HCT116 (cell line): ENCODE results near the gene SART1. TPM values are rescaled to one million over a fixed set of nuclear protein-coding genes. Genes with fewer than 3 reads are reported as not detected.
"Not testable (repeated sequence)": the region's sequence is repeated elsewhere in the genome, so short reads cannot be mapped to it uniquely, and the experiment has no call there.

Source experiments
- ATAC-seq: fragments of 200-7000 bp; cut with Tn5 transposase; 2 replicates; pipeline ENCODE4 v1.9.1; 2020; ENCODE audit warnings: mild to moderate bottlenecking, moderate library complexity
- BruUV-seq: library from RNA; stranded (reverse); fragments of 400-500 nt; replicated peaks from 2 replicates; lab custom pipeline; 2021; lab: Mats Ljungman, UMichigan
- CTCF ChIA-PET: fragments of 300-600 bp; sonication (Branson Sonifier 250); formaldehyde crosslinking; loops from one replicate; lab custom pipeline; 2021; ENCODE audit warnings: antibody characterized with exemption; lab: Charles Lee
- POLR2A ChIA-PET: fragments of 300-600, 350-600 bp; sonication (Branson Sonifier 250); formaldehyde crosslinking; loops from one replicate; lab custom pipeline; 2021; ENCODE audit warnings: antibody characterized with exemption; lab: Charles Lee
- RAD21 ChIA-PET, 2 experiments: fragments of 300-600 bp; sonication (Branson Sonifier 250); formaldehyde crosslinking; loops; one replicate each; lab custom pipeline; 2023; ENCODE audit warnings: low total read pairs in 2 of 2; ENCODE audit not compliant: uncharacterized antibody in 2 of 2, unreplicated experiment in 2 of 2, low non-redundant PET in 1 of 2; lab: Charles Lee
- DNase-seq: peaks from one replicate; pipeline ENCODE4 v3.0.0-alpha.2; 2010; ENCODE audit warnings: low read depth, low spot score
- H2AFZ ChIP-seq: fragments of 200-600 bp; shearing (Covaris generic), sonication (generic); 2 replicates; pipeline ENCODE4 v1.6.1; 2017; ENCODE audit warnings: low read depth, mixed run types, mixed read lengths, antibody characterized with exemption, low read length; ENCODE audit not compliant: poor library complexity, severe bottlenecking
- H3K27ac ChIP-seq: 2 replicates; pipeline ENCODE4 v1.5.1; 2012; ENCODE audit warnings: low read depth, low read length
- H3K27me3 ChIP-seq: fragments of 200-600 bp; sonication (generic); 2 replicates; pipeline ENCODE4 v1.6.1; 2016; ENCODE audit warnings: mixed run types, low read length, mixed read lengths; ENCODE audit not compliant: insufficient read depth
- H3K36me3 ChIP-seq, 2 experiments: fragments of 200-500 bp in 1 of 2; fragments of 200-600 bp in 1 of 2; sonication (Bioruptor generic) in 1 of 2; sonication (generic) in 1 of 2; 2 replicates each; pipeline versions ENCODE4 v1.5.1 to v1.6.1; 2014 to 2016; ENCODE audit warnings: low read length in 2 of 2, inconsistent platforms in 1 of 2, mixed read lengths in 1 of 2, mixed run types in 1 of 2; ENCODE audit not compliant: insufficient read depth in 2 of 2, control insufficient read depth in 1 of 2
- H3K4me1 ChIP-seq, 2 experiments: fragments of 200-600 bp in 1 of 2; sonication (generic) in 1 of 2; 2 replicates each; pipeline versions ENCODE4 v1.5.1 to v1.6.1; 2012 to 2017; ENCODE audit warnings: low read length in 2 of 2, inconsistent platforms in 1 of 2, mild to moderate bottlenecking in 1 of 2, mixed read lengths in 1 of 2, mixed run types in 1 of 2, moderate library complexity in 1 of 2; ENCODE audit not compliant: insufficient read depth in 2 of 2, control insufficient read depth in 1 of 2
- H3K4me2 ChIP-seq: fragments of 200-600 bp; sonication (generic); 2 replicates; pipeline ENCODE4 v1.6.1; 2017; ENCODE audit warnings: mixed run types, low read length, mixed read lengths
- H3K4me3 ChIP-seq, 2 experiments: fragments of 200-600 bp in 1 of 2; sonication (generic) in 1 of 2; replicated peaks in 1 of 2; 2 replicates each; pipeline ENCODE4 v1.5.1; 2011 to 2016; ENCODE audit warnings: low read length in 2 of 2, control low read depth in 1 of 2, low read depth in 1 of 2, mild to moderate bottlenecking in 1 of 2, mixed read lengths in 1 of 2, mixed run types in 1 of 2
- H3K79me2 ChIP-seq: fragments of 200-600 bp; sonication (generic); 2 replicates; pipeline ENCODE4 v1.6.1; 2017; ENCODE audit warnings: mild to moderate bottlenecking, mixed run types, low read length, moderate library complexity, mixed read lengths; ENCODE audit not compliant: insufficient read depth
- H3K9ac ChIP-seq: fragments of 200-600 bp; sonication (generic); 2 replicates; pipeline ENCODE4 v1.6.1; 2016; ENCODE audit warnings: low read length, mixed read lengths
- H3K9me2 ChIP-seq: fragments of 200-600 bp; sonication (generic), shearing (Covaris generic); 2 replicates; pipeline ENCODE4 v1.6.1; 2017; ENCODE audit warnings: mixed run types, mild to moderate bottlenecking, moderate library complexity; ENCODE audit not compliant: insufficient read depth
- H3K9me3 ChIP-seq, 2 experiments: fragments of 200-500 bp in 1 of 2; fragments of 200-600 bp in 1 of 2; sonication (Bioruptor generic) in 1 of 2; sonication (generic) in 1 of 2; 2 replicates each; pipeline ENCODE4 v1.6.1; 2014 to 2017; ENCODE audit warnings: low read length in 2 of 2, mixed read lengths in 2 of 2, inconsistent platforms in 1 of 2, low read depth in 1 of 2, mild to moderate bottlenecking in 1 of 2, mixed run types in 1 of 2, moderate library complexity in 1 of 2; ENCODE audit not compliant: control insufficient read depth in 1 of 2, insufficient read depth in 1 of 2
- H4K20me1 ChIP-seq: fragments of 200-600 bp; sonication (generic), shearing (Covaris generic); 2 replicates; pipeline ENCODE4 v1.6.1; 2017; ENCODE audit warnings: mixed run types, mild to moderate bottlenecking, moderate library complexity; ENCODE audit not compliant: insufficient read depth
- CEBPB ChIP-seq: IDR thresholded peaks from 2 replicates; pipeline ENCODE4 v1.6.1; 2012; ENCODE audit warnings: low read depth
- EZH2 ChIP-seq: fragments of 200-600 bp; sonication (generic); IDR thresholded peaks from 2 replicates; pipeline ENCODE4 v1.6.1; 2017; ENCODE audit warnings: antibody characterized with exemption, mixed run types
- JUND ChIP-seq: IDR thresholded peaks from 2 replicates; pipeline ENCODE4 v1.6.1; 2012
- POLR2A ChIP-seq: IDR thresholded peaks from 2 replicates; pipeline ENCODE4 v1.7.0; 2011; ENCODE audit warnings: borderline replicate concordance; ENCODE audit not compliant: insufficient read depth, insufficient read length; ENCODE audit errors: extremely low read depth
- SP1 ChIP-seq: IDR thresholded peaks from 2 replicates; pipeline ENCODE4 v1.6.1; 2012; ENCODE audit warnings: low read depth
- SRF ChIP-seq: IDR thresholded peaks from 2 replicates; pipeline ENCODE4 v1.6.1; 2012; ENCODE audit warnings: low read depth
- YY1 ChIP-seq: IDR thresholded peaks from 2 replicates; pipeline ENCODE4 v1.6.1; 2011; ENCODE audit warnings: low read length, low read depth, moderate library complexity, mild to moderate bottlenecking; ENCODE audit not compliant: insufficient replicate concordance; ENCODE audit errors: extremely low read depth
- ZNF274 ChIP-seq: fragments of 200-500 bp; sonication (Bioruptor generic); IDR thresholded peaks from 2 replicates; pipeline ENCODE4 v1.6.1; 2014; ENCODE audit warnings: mild to moderate bottlenecking, low read depth, low read length, inconsistent platforms
- intact Hi-C: fragments of 100-400 bp; cut with micrococcal nuclease; formaldehyde crosslinking; loops from 2 replicates; pipeline ENCODE4 v1.10.0; 2022
- total RNA-seq: library from RNA; stranded (reverse); gene quantifications from one replicate; pipeline ENCODE4 v1.2.1, GENCODE V29; 2021; ENCODE audit not compliant: unreplicated experiment
- TF ChIP-seq, protein P1 (sequence below): IDR thresholded peaks from 2 replicates; pipeline ENCODE4 v1.6.1; 2012
- TF ChIP-seq, protein P2 (sequence below): IDR thresholded peaks from 2 replicates; pipeline ENCODE4 v1.6.1; 2012

SART1 gene
- total RNA-seq, 1 experiment from 2014 or later = 47.9 TPM

DNA sequence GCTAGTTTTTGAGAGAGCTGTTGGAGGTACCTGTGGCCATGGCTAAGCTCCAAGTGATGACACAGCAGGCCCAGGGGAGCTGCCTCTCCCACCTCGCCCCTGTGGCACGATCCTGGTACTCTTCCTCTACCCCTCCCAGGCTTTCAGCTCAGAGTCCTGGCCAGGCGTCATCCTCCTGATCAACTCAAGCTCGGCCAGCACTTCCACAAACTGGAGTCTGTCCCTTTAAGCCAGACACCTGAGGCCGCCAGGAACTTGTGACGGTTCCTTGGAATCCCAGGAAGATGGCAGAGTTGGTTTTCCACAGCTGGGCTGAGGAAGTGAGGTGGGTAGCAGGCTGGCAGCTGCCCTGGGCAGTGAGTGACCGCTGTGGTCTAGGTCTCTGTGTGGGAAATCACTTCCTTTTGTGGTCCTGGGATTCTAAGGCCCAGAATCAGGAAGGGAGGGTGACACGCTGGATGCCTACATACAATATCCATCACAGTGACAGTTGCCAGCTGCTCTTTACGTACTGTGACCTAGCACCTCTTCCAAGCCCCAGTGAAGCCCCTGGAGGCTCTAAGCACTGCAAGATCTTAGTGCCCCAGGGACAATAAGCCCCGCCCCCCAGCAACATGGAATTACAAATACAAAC, 47.1 kb downstream of the SART1 start:
- peaks cover 20% of the 10 kb centered on the region for H3K79me2 ChIP-seq
- no peaks in the 10 kb centered on the region for H4K20me1 ChIP-seq
- ChIA-PET POLR2A (interaction anchor here (1.1 kb wide), 2 partner anchors 59 to 119 kb away, joined by 4 read pairs; partner anchors contain the start of gene CCDC85B), RAD21 (no interaction called here), CTCF (interaction anchor here (0.6 to 1.3 kb wide), 2 partner anchors 14 to 149 kb away, joined by 3 to 5 read pairs; partner anchors contain the start of gene MUS81)
- intact Hi-C loops = no loop called here
- H3K27me3 ChIP-seq = no peaks in the 10 kb centered on the region
- peaks cover 11 to 21% of the 10 kb centered on the region in 2 experiments for H3K36me3 ChIP-seq
- H3K9me3 ChIP-seq = no peaks in the 10 kb centered on the region
- H2AFZ ChIP-seq = no peak overlapping the region
- no peaks in the 10 kb centered on the region for H3K9me2 ChIP-seq
- peak overlapping the region; percentile 46 for H3K27ac ChIP-seq
- no TSS peak for BruUV-seq
- ATAC-seq = no peak
- peak overlapping the region; percentile 11 for H3K9ac ChIP-seq
- peaks cover 52 to 90% of the 10 kb centered on the region in 2 experiments for H3K4me1 ChIP-seq
- no peak for DNase-seq
- peak overlapping the region; percentile 36 for H3K4me2 ChIP-seq
- H3K4me3 ChIP-seq = no peak overlapping the region
- TF ChIP-seq CEBPB (no peak), POLR2A (no peak), ZNF274 (no peak), SP1 (no peak), SRF (no peak), YY1 (no peak), JUND (no peak), EZH2 (no peak)
- TF ChIP-seq, protein P1, sequence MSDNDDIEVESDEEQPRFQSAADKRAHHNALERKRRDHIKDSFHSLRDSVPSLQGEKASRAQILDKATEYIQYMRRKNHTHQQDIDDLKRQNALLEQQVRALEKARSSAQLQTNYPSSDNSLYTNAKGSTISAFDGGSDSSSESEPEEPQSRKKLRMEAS = no peak
- TF ChIP-seq, protein P2, sequence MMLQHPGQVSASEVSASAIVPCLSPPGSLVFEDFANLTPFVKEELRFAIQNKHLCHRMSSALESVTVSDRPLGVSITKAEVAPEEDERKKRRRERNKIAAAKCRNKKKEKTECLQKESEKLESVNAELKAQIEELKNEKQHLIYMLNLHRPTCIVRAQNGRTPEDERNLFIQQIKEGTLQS = no peak
- TF ChIP-seq, all 23 proteins: peak for 0

DNA sequence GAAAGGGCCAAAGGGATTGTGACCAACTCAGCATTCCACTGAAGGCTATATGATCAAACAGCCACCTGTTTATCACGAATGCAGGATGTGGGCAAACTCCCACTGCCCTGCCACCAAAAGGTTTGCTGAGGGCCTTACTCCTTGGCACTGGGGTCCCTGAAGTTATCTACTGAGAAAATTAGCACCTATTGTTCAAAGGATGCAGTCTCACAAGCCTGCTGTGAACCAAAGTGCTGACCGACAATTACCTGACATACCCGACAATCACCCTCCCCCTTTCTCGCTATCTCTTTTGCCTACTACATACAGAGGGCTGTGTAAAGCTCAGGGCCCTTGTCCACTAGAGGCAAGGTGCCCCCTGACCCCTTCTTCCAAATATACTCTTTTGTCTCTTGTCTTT, 48.5 kb downstream of the SART1 start:
- intact Hi-C loops, H2AFZ ChIP-seq, POLR2A ChIA-PET, H3K4me3 ChIP-seq, ATAC-seq, BruUV-seq, H3K36me3 ChIP-seq, DNase-seq, H3K27me3 ChIP-seq, H3K9me3 ChIP-seq, CTCF ChIA-PET, H3K9me2 ChIP-seq, H3K79me2 ChIP-seq, H4K20me1 ChIP-seq, RAD21 ChIA-PET: not testable (repeated sequence)
- Histone ChIP-seq H3K4me1 (peaks cover 64 to 99% of the 10 kb centered on the region in 2 experiments), H3K27ac (peak overlapping the region; percentile 89; the same call in 1 of the 2 replicates), H3K4me2 (peak overlapping the region; percentile 72), H3K9ac (0 out of 2 replicates have a peak overlapping the region, but pooled peaks have one; percentile 74)
